Hematopoietic multipotent progenitor cell treated with erythropoietin and hydrocortisone succinate and interleukin-3 and kit ligand, for 17 days (in vitro differentiated cells): ENCODE results near the gene MBOAT1.
A peak's percentile ranks its signal among the peaks of the same experiment; 100 is the strongest.
"Not testable (repeated sequence)": the region's sequence is repeated elsewhere in the genome, so short reads cannot be mapped to it uniquely, and the experiment has no call there.

Source experiments
- DNase-seq: peaks from one replicate; pipeline ENCODE4 v3.0.0-alpha.2; 2015; ENCODE audit warnings: low spot score

The MBOAT1 gene

GRCh38 chr6:20202699-20203302, 9.5 kb downstream of the MBOAT1 start:
- peak; percentile 29 for DNase-seq

- no peak for DNase-seq
These were observed 10.0 kb downstream of the MBOAT1 start for GRCh38 chr6:20202324-20202658.

GRCh38 chr6:20200761-20201630, 11.3 kb downstream of the MBOAT1 start:
- DNase-seq, result no peak

GRCh38 chr6:20198775-20199174, 13.5 kb downstream of the MBOAT1 start:
- DNase-seq, result no peak

GRCh38 chr6:20198156-20198774, 14.0 kb downstream of the MBOAT1 start:
- no peak for DNase-seq

- DNase-seq, result no peak
These were observed 15.0 kb downstream of the MBOAT1 start for GRCh38 chr6:20197251-20197650.

- DNase-seq, result no peak
These were observed 19.6 kb downstream of the MBOAT1 start for GRCh38 chr6:20192625-20193024.

GRCh38 chr6:20191992-20192391, 20.3 kb downstream of the MBOAT1 start:
- DNase-seq, result no peak

- no peak for DNase-seq
These were observed 23.6 kb downstream of the MBOAT1 start for GRCh38 chr6:20188630-20189075.

- DNase-seq, result no peak
These were observed 25.3 kb downstream of the MBOAT1 start for GRCh38 chr6:20186981-20187380.

GRCh38 chr6:20183706-20184105, 28.6 kb downstream of the MBOAT1 start:
- DNase-seq, result no peak

GRCh38 chr6:20182926-20183521, 29.2 kb downstream of the MBOAT1 start:
- no peak for DNase-seq

- no peak for DNase-seq
These were observed 30.2 kb downstream of the MBOAT1 start for GRCh38 chr6:20182069-20182468.

GRCh38 chr6:20180935-20181334, 31.3 kb downstream of the MBOAT1 start:
- no peak for DNase-seq

GRCh38 chr6:20179287-20180045, 32.8 kb downstream of the MBOAT1 start:
- not testable (repeated sequence) for DNase-seq

GRCh38 chr6:20178327-20178726, 33.9 kb downstream of the MBOAT1 start:
- no peak for DNase-seq

- no peak for DNase-seq
These were observed 36.4 kb downstream of the MBOAT1 start for GRCh38 chr6:20175810-20176410.

GRCh38 chr6:20173833-20174792, 38.2 kb downstream of the MBOAT1 start:
- no peak for DNase-seq

GRCh38 chr6:20172842-20173456, 39.3 kb downstream of the MBOAT1 start:
- DNase-seq, result no peak
